M059J (cell line): ENCODE data around the gene CHST11. TPM values are rescaled to one million over a fixed set of nuclear protein-coding genes. Genes with fewer than 3 reads are reported as not detected.
A peak's percentile ranks its signal among the peaks of the same experiment; 100 is the strongest.
"Not testable (repeated sequence)": the region's sequence is repeated elsewhere in the genome, so short reads cannot be mapped to it uniquely, and the experiment has no call there.

Source experiments
- DNase-seq: peaks from one replicate; pipeline ENCODE4 v3.0.0-alpha.2; 2012; ENCODE audit warnings: low read depth
- total RNA-seq: library from RNA; depleted of rRNA; stranded (reverse); fragments of >200 nt; shearing (Covaris generic); gene quantifications from 2 replicates; pipeline ENCODE4 v1.2.3, GENCODE V29; 2014

The CHST11 gene
- total RNA-seq, 1 experiment from 2014 or later = 19.6 TPM

- DNase-seq = not testable (repeated sequence)
Observed at GRCh38 chr12:104564662-104565061, 107.9 kb downstream of the CHST11 start.

GRCh38 chr12:104565606-104566243 is 109.0 kb downstream of the CHST11 start:
- DNase-seq = no peak

GRCh38 chr12:104566244-104566993 is 109.7 kb downstream of the CHST11 start:
- no peak for DNase-seq

GRCh38 chr12:104567832-104568486 is 111.2 kb downstream of the CHST11 start:
- peak; percentile 21 for DNase-seq

GRCh38 chr12:104568487-104568868 is 111.7 kb downstream of the CHST11 start:
- DNase-seq = no peak

GRCh38 chr12:104568935-104569334 is 112.2 kb downstream of the CHST11 start:
- no peak for DNase-seq

GRCh38 chr12:104569346-104570173 is 112.8 kb downstream of the CHST11 start:
- DNase-seq = no peak

GRCh38 chr12:104570174-104570907 is 113.6 kb downstream of the CHST11 start:
- DNase-seq = no peak

- DNase-seq = no peak
Observed at GRCh38 chr12:104571328-104571727, 114.6 kb downstream of the CHST11 start.

GRCh38 chr12:104574353-104574752 is 117.6 kb downstream of the CHST11 start:
- DNase-seq = not testable (repeated sequence)

- peak; percentile 80 for DNase-seq
Observed at GRCh38 chr12:104574758-104575157, 118.0 kb downstream of the CHST11 start.

GRCh38 chr12:104575442-104576186 is 118.9 kb downstream of the CHST11 start:
- no peak for DNase-seq

- no peak for DNase-seq
Observed at GRCh38 chr12:104576187-104576778, 119.5 kb downstream of the CHST11 start.

GRCh38 chr12:104576980-104577580 is 120.3 kb downstream of the CHST11 start:
- DNase-seq = no peak

- peak; percentile 77 for DNase-seq
Observed at GRCh38 chr12:104577581-104577981, 120.8 kb downstream of the CHST11 start.

- DNase-seq = peak; percentile 92
Observed at GRCh38 chr12:104578453-104578852, 121.7 kb downstream of the CHST11 start.

- DNase-seq = peak; percentile 61
Observed at GRCh38 chr12:104579718-104580495, 123.2 kb downstream of the CHST11 start.

GRCh38 chr12:104581005-104581570 is 124.3 kb downstream of the CHST11 start:
- no peak for DNase-seq
